GM19324 (cell line): ENCODE measurements around the gene UPK1B.
"Not testable (repeated sequence)": the region's sequence is repeated elsewhere in the genome, so short reads cannot be mapped to it uniquely, and the experiment has no call there.

ENCODE experiments used
- ATAC-seq: cut with Tn5 transposase; IDR thresholded peaks from one replicate; pipeline ENCODE4 v1.9.1; 2021; ENCODE audit warnings: mild to moderate bottlenecking, moderate library complexity; ENCODE audit not compliant: unreplicated experiment, low FRiP score

Gene UPK1B

DNA sequence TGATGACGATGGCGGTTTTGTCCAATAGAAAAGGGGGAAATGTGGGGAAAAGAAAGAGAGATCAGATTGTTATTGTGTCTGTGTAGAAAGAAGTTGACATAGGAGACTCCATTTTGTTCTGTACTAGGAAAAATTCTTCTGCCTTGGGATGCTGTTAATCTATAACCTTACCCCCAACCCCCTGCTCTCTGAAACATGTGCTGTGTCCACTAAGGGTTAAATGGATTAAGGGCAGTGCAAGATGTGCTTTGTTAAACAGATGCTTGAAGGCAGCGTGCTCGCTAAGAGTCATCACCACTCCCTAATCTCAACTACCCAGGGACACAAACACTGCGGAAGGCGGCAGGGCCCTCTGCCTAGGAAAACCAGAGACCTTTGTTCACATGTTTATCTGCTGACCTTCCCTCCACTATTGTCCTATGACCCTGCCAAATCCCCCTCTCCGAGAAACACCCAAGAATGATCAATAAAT is 69.7 kb downstream of the UPK1B start:
- ATAC-seq: not testable (repeated sequence)

DNA sequence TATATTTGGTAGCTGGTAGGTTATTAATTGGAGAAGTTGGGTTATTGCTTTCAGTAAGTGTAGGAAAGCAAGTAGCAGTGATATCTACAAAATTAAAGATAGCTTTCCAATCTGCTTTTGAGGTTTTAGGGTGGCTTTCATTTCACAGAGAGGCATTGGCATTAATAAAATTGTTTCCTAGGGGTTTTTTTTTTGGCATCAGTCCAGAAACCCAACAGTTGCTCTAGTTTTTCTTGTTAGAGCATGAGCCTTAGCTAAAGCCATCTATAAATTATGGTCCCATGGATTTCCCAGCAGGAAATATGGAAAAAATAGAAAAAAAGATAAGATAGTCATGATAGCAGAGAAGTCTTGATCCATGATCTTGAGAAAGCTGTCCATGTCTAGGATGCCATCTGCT is 70.3 kb downstream of the UPK1B start:
- ATAC-seq: no peak

DNA sequence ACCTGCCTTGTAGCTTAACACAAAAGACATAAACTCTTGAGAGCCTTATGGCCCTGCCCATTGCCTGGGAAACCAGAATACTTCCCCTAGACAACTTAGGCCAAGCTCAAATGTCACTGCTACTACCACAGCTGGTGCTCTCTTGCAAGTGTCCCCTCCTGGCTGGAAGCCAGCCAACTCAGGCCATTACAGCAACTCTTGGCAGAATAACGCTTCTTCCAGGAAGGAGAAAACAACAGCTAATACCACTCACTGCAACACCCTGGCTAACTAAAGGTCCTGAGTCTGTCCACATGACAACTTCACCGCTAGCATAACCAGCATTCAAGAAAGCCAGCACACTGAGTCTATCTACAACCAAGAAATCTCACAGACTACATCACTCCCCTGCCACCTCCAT is 72.4 kb downstream of the UPK1B start:
- no peak for ATAC-seq
